IMR-90 (cell line): Measurements from ENCODE around the gene GOLGA5.

Experiments
- CHD1 ChIP-seq: IDR thresholded peaks from 2 replicates; pipeline ENCODE4 v1.6.1; 2012; ENCODE audit warnings: low read depth, low read length, improper control_type of control experiment
- MXI1 ChIP-seq: IDR thresholded peaks from 2 replicates; pipeline ENCODE4 v1.6.1; 2012; ENCODE audit warnings: low read depth, mild to moderate bottlenecking, low read length, moderate library complexity, borderline replicate concordance
- TF ChIP-seq, protein P1 (sequence below): conservative IDR thresholded peaks from 2 replicates; pipeline ENCODE4 v1.5.1; 2012; ENCODE audit warnings: mild to moderate bottlenecking, low read depth, low read length, improper control_type of control experiment

DNA sequence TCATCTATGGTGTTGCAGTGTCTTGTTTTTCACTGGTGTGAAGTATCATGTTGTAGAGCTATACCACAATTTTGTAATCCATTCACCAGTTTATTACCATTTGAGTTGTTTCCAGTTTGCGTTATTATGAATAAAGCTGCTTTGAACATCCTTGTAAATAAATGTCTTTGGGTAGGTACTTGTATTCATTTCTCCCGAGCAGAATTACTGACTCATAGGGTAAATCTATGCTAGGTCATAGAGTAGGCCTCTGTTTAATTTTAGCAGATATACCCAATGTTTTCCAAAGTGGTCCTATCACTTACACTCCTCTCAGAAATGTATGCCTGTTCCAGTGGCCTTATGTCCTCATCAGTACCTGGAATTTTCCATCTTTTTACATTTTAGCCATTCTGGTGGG lies 6.6 kb upstream of the GOLGA5 start:
- TF ChIP-seq CHD1: no peak
- TF ChIP-seq, protein P1, sequence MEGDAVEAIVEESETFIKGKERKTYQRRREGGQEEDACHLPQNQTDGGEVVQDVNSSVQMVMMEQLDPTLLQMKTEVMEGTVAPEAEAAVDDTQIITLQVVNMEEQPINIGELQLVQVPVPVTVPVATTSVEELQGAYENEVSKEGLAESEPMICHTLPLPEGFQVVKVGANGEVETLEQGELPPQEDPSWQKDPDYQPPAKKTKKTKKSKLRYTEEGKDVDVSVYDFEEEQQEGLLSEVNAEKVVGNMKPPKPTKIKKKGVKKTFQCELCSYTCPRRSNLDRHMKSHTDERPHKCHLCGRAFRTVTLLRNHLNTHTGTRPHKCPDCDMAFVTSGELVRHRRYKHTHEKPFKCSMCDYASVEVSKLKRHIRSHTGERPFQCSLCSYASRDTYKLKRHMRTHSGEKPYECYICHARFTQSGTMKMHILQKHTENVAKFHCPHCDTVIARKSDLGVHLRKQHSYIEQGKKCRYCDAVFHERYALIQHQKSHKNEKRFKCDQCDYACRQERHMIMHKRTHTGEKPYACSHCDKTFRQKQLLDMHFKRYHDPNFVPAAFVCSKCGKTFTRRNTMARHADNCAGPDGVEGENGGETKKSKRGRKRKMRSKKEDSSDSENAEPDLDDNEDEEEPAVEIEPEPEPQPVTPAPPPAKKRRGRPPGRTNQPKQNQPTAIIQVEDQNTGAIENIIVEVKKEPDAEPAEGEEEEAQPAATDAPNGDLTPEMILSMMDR: no peak
- TF ChIP-seq MXI1: no peak
